GM21447 (cell line): ENCODE measurements around the gene GFOD1.
A peak's percentile ranks its signal among the peaks of the same experiment; 100 is the strongest.
"Not testable (repeated sequence)": the region's sequence is repeated elsewhere in the genome, so short reads cannot be mapped to it uniquely, and the experiment has no call there.

ENCODE experiments used
- ATAC-seq: cut with Tn5 transposase; IDR thresholded peaks from one replicate; pipeline ENCODE4 v1.9.1; 2021; ENCODE audit not compliant: unreplicated experiment

The GFOD1 gene

GRCh38 chr6:13466304-13467215 lies 20.8 kb downstream of the GFOD1 start:
- peak; percentile 48 for ATAC-seq

DNA sequence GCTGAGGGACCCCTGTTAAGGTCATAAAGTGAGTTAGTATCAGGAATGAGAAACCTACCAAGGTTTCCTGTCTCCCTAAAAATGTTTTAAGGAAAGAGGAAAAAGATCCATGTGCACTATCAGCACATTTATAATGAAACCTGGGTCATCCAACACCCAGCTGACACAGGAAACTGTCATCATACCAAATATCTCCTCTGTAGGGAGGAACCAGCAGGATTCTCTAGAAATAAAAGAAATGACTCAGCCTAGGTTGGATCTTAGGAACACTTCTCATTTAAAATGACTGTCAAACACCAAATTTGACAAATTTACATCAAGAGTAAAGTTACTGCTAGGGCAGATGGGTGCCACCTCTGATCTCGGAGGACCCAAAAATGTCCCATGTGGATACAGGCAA lies 21.7 kb downstream of the GFOD1 start:
- no peak for ATAC-seq

GRCh38 chr6:13463941-13464340 lies 23.5 kb downstream of the GFOD1 start:
- ATAC-seq = no peak

DNA sequence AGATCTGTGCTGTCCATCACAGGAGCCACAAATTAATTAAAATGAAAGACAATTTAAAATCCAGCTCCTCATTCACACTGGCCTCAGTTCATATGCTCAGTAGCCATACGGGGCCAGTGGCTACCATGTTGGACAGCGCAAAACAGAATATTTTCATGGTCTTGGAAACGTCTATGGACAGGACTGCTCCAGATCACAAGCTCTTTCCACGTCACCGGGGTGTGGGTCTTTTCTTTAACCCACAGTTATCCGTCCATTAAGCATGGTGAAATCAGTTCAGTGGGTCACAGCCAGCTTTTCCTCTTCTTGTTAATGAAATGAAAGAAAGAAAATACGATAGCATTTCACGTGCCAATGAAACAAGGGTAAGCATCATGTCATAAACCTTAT lies 24.1 kb downstream of the GFOD1 start:
- no peak for ATAC-seq

DNA sequence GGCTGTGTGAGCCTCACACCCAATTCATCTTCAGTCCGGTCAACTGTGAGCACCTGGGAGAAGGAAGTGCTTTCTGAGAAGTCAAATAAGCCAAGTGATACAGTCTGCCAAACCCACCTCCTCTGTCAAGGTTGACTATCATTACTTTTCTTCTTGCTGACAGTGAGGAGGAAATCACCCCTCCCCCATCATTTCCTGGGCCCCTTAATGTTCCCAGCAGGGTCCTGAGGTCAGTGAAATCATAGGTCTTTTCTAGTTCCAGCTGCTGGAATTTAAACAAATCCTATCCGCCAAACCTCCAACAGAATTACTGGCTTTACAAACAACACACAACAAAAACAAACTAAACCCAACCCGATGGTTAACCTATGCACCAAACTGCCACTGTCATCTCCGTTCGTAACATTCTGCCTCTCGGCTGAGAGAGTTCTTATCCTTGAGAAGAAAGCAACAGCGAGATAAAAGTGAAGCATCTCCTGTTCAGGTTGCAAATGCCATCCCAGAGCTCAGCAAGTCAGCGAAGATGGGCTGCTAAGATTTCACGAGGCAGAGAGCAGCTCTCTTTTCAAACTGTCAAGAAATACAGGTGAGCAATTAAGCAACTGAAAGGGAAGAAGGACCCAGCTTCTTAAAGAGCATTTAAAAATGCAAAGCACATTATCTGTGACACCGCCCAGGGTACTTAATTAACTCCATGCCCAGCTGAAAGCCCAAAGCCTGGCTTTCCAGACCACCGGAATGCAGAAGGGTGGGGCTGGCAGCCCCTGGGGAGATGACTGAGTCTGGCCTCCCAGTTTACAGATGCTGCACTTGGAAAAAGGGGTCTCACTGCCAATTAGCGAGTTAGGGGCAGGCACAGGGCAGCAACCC lies 24.7 kb downstream of the GFOD1 start:
- no peak for ATAC-seq

DNA sequence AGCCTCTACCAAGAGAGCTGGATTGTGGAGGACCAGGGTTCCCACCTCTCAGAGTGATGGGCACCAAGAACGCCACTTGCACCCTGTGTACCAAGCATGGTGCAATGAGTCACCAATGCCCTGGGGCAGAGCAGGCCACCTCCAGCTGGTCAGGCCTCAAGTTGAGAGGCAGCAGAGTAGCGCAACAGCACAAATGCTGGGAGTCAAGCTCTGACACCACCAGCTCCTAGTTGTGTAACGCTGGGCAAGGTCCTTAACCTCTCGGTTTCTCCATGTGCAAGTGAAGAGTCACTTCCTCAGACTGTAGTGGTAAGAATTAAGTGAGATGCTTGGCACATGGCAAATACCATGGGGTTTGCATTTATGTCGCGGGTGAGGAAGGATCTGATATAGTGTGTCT lies 25.6 kb downstream of the GFOD1 start:
- no peak for ATAC-seq

- ATAC-seq = no peak
Observed at GRCh38 chr6:13461307-13461706, 26.1 kb downstream of the GFOD1 start.

DNA sequence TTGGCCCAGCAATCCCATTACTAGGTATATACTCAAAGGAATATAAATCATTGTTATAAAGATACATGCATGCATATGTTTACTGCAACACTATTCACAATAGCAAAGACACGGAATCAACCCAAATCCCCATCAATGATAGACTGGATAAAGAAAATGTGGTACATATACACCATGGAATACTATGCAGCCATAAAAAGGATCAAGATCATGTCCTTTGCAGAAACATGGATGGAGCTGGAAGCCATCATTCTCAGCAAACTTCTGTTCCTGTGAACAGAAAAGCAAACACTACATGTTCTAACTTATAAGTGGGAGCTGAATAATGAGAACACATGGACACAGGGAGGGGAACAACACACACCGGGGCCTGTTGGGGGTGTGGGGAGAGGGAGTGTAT lies 27.1 kb downstream of the GFOD1 start:
- not testable (repeated sequence) for ATAC-seq

DNA sequence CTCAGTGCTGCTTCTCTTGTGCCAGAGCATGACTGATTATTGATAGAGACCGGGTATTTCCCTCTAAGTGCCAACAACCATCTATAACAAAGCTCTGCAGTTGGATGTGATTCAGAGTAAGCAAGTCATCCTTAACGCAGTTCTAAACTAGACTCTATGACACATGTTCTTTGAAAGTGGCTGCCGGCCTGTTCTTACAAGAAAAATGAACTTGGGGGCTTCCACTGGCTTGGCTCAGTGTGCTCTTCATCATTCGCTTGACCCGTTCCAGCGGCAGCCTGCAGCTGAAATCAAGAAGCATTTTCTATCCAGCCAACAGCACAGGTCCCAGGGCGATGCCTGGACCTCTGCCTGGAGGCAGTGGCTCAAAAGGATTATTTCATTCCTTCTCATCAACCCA lies 29.8 kb downstream of the GFOD1 start:
- no peak for ATAC-seq

GRCh38 chr6:13455552-13455966 lies 31.8 kb downstream of the GFOD1 start:
- ATAC-seq = no peak

DNA sequence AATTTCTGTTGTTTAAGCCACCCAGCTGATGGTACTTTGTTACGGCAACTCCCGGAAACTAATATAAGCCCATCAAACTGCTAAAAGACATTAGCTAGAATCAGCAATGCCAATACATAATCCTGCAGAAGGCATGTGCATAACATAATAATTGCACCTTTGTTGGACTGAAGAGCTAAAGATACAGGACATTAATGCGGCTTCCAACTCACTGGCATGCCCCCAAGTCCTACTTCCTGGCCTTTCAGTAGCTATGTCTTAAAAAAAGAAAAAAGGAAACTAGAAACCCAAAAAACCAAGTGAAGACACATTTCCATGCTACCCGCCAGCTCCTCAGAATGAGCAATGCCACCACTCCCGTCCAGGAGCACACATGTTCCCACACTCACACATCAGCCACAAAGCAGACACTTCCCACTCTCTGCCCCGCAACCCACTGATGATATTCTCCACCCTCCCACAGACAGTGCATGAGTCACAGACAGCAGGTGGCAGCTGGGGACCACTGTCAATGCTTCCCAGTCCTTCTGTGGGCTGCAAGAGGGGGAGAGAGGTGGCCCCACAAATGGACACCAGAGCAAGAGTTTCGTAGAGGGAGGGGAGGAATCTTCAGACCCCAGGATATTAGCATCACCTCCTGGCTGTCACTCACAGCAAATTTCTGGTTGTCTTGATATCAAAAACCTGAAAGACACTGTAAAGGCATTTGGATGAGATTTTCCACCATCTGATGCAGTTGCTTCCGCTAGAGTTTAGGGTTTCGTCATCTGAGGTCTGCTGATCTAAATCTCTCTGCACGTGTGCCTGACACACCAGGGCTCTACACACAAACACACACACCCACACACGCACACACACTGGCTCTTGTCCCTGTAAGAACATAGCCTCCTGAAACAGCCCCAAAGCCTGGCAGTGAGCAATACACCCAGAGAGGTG lies 32.8 kb downstream of the GFOD1 start:
- peak; percentile 42 for ATAC-seq

- ATAC-seq = peak; percentile 37
Observed at GRCh38 chr6:13453771-13454251, 33.6 kb downstream of the GFOD1 start.

DNA sequence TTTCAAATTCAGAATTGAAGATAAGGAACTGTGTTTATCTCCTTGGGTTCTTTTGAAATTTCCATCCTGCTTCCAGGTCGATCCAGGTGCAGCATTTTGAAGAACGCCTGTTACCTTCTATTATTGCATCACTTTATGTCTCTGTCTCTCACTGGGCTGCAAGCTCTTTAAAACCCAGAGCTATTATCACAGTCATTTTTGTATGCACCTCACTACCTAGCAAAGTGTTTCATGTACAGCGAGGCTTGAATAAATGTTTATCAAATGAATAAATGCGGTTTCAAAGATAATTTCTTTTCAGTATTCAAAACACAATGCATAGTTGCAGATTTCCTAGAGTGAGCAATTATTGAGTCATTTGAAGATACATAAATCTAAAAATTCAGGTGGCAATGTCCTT lies 34.2 kb downstream of the GFOD1 start:
- ATAC-seq = no peak

- ATAC-seq = no peak
Observed at GRCh38 chr6:13452346-13453117, 34.9 kb downstream of the GFOD1 start.

GRCh38 chr6:13451181-13451895 lies 36.1 kb downstream of the GFOD1 start:
- no peak for ATAC-seq

- no peak for ATAC-seq
Observed at GRCh38 chr6:13450628-13451027, 36.8 kb downstream of the GFOD1 start.

GRCh38 chr6:13447949-13448724 lies 39.3 kb downstream of the GFOD1 start:
- no peak for ATAC-seq

DNA sequence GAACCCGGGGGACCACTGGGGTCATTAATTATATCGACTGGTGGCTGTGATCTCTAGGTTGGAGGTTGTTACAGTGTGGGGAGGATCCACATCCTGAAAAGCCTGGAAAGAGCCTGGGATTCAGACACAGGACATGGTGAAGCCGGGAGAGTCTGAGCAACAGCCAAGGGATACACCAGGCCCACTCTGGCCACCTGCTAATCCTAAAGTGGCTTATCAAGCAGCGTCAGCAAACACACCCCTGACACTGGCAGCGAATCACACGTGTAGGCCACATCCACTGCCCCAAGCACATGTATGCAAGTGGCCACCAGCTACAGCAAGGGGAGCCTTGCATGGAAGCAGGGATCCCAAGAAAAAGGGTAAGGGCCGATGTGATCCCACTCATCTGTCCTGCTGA lies 41.0 kb downstream of the GFOD1 start:
- ATAC-seq = no peak

DNA sequence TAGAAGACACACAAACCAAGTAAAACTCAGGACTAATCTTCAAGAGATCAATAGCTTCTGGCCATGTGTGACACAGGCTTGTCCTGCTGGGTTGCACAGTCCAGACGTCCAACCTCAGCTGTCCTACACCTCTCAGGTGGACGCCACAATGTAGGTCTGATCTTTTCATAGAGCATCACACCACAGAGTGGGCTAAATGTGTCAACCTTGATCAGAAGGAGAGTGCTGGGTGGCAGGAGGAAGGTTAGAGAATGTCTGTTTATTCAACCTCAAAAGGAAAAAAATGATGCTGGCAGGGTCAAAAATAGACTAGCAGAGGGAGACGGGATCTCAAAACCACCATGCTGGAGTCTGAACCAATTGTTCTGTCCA lies 41.7 kb downstream of the GFOD1 start:
- no peak for ATAC-seq
